ENCODE measurements around the gene PCYOX1L.

- TF ChIP-seq EZH2phosphoT487 (IDR thresholded peaks at IDR 0.05; ENCODE audit: insufficient read depth, low read depth) (no peak), EZH2 (IDR thresholded peaks at IDR 0.05; ENCODE audit: insufficient read depth, poor library complexity, severe bottlenecking) (no peak)
These were observed 34.1 kb upstream of the PCYOX1L start for GRCh38 chr5:149323621-149324205.

Data from GM23248 (cell line).